Breast epithelium (tissue), 4 donors: ENCODE data around the gene GPAT3. TPM values are rescaled to one million over a fixed set of nuclear protein-coding genes. Genes with fewer than 3 reads are reported as not detected.
"Not testable (repeated sequence)": the region's sequence is repeated elsewhere in the genome, so short reads cannot be mapped to it uniquely, and the experiment has no call there.

ENCODE experiments used
- DNase-seq, 2 donors: peaks; one replicate each; pipeline ENCODE4 v3.0.0-alpha.2; 2019; ENCODE audit warnings: low spot score in 2 of 2
- H3K27ac ChIP-seq, 2 donors: fragments of 200-600 bp; sonication (generic) in 1 of 2; one replicate each; pipeline ENCODE4 v1.5.1; 2016 to 2019; ENCODE audit warnings: mild to moderate bottlenecking in 1 of 2
- H3K27me3 ChIP-seq, 2 donors: fragments of 200-600 bp; sonication (generic) in 1 of 2; one replicate each; pipeline versions ENCODE4 v1.5.1 to v1.6.0; 2017 to 2019; ENCODE audit warnings: control low read depth in 1 of 2, mild to moderate bottlenecking in 1 of 2
- H3K36me3 ChIP-seq: fragments of 200-600 bp; one replicate; pipeline ENCODE4 v1.5.1; 2019
- H3K4me1 ChIP-seq, 2 donors: fragments of 200-600 bp; sonication (generic); one replicate each; pipeline ENCODE4 v1.5.1; 2016 to 2019; ENCODE audit warnings: control low read depth in 1 of 2
- H3K4me3 ChIP-seq, 3 donors: fragments of 200-600 bp; sonication (generic); 1 replicate in 2 of 3; 2 replicates in 1 of 3; pipeline ENCODE4 v1.5.1; 2016 to 2019; ENCODE audit warnings: mild to moderate bottlenecking in 3 of 3, moderate library complexity in 2 of 3
- H3K9me3 ChIP-seq, 2 donors: fragments of 200-600 bp; sonication (generic) in 1 of 2; one replicate each; pipeline ENCODE4 v1.5.1; 2016 to 2019; ENCODE audit warnings: control low read depth in 1 of 2
- POLR2A ChIP-seq: fragments of 450-650 bp; IDR thresholded peaks from one replicate; pipeline ENCODE4 v1.6.1; 2016; ENCODE audit warnings: antibody characterized with exemption, mild to moderate bottlenecking, moderate library complexity
- POLR2AphosphoS5 ChIP-seq, 3 donors: sonication (generic); formaldehyde crosslinking; IDR thresholded peaks; one replicate each; pipeline ENCODE4 v1.6.1; 2017; ENCODE audit warnings: antibody characterized with exemption in 3 of 3
- intact Hi-C: fragments of 100-400 bp; cut with DNase I; formaldehyde crosslinking; loops from one replicate; pipeline ENCODE4 v1.15.1; 2023; ENCODE audit warnings: low total_unique reads
- total RNA-seq, 3 donors: library from RNA; depleted of rRNA; stranded (reverse); fragments of >200 nt; gene quantifications; one replicate each; pipeline ENCODE4 v1.1.0, GENCODE V29; 2016
- TF ChIP-seq, protein P1 (sequence below), 3 donors: fragments of 450-650 bp; IDR thresholded peaks; one replicate each; pipeline ENCODE4 v1.5.1; 2016 to 2017; ENCODE audit warnings: antibody characterized with exemption in 3 of 3, mild to moderate bottlenecking in 3 of 3, moderate library complexity in 3 of 3

GPAT3 gene
- total RNA-seq, 3 donors from 2014 or later: 5.1 to 7.6 (median 5.6) TPM

DNA sequence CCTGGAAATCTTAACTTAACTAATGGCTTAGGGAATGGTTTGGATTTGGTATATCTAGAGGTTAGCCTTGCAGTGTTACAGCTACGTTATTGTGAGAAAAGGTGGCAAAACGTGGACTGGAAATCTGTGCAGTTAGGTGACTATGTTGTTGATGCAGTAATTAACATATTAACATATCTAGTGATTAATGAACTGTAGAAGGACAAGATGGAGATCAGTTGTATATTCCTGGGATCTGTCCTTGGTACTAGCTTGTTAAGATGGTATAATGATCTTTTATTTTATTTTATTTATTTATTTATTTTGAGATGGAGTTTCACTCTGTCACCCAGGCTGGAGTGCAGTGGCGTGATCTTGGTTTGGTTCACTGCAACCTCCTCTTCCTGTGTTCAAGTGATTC, 36.9 kb downstream of the GPAT3 start:
- TF ChIP-seq POLR2AphosphoS5 (IDR thresholded peaks at IDR 0.05): no peak
- TF ChIP-seq POLR2A: no peak
- TF ChIP-seq, protein P1, sequence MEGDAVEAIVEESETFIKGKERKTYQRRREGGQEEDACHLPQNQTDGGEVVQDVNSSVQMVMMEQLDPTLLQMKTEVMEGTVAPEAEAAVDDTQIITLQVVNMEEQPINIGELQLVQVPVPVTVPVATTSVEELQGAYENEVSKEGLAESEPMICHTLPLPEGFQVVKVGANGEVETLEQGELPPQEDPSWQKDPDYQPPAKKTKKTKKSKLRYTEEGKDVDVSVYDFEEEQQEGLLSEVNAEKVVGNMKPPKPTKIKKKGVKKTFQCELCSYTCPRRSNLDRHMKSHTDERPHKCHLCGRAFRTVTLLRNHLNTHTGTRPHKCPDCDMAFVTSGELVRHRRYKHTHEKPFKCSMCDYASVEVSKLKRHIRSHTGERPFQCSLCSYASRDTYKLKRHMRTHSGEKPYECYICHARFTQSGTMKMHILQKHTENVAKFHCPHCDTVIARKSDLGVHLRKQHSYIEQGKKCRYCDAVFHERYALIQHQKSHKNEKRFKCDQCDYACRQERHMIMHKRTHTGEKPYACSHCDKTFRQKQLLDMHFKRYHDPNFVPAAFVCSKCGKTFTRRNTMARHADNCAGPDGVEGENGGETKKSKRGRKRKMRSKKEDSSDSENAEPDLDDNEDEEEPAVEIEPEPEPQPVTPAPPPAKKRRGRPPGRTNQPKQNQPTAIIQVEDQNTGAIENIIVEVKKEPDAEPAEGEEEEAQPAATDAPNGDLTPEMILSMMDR (IDR thresholded peaks at IDR 0.05): no peak
- no peak for DNase-seq
- no peak overlapping the region for H3K4me3 ChIP-seq
- H3K36me3 ChIP-seq: no peaks in the 10 kb centered on the region
- intact Hi-C loops: no loop called here
- H3K27me3 ChIP-seq: no peaks in the 10 kb centered on the region
- no peaks in the 10 kb centered on the region for H3K9me3 ChIP-seq
- H3K4me1 ChIP-seq: no peaks in the 10 kb centered on the region
- H3K27ac ChIP-seq: no peak overlapping the region

DNA sequence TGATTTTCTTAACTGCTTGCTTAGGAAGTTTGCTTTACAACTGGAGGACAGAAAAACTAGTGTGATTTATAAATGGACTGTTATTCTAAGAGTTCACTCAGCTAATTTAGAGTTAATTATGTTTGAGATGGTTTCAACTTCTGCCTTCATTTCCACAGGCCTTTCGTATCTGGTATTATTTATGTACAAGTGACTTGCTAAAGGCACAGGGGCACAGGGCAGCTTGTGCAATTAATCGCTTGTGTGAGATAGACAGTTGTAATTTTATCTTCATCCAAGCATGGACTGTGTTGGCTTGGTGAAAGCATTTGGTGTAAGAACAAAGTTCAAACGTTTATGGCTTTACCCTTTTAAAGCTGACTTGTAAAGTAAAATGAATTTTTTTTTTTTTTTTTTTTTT, 38.3 kb downstream of the GPAT3 start:
- TF ChIP-seq POLR2A (no peak), POLR2AphosphoS5 (IDR thresholded peaks at IDR 0.05) (no peak)
- TF ChIP-seq, protein P1 (IDR thresholded peaks at IDR 0.05): no peak
- DNase-seq: no peak
- Histone ChIP-seq H3K27me3 (no peaks in the 10 kb centered on the region), H3K9me3 (no peaks in the 10 kb centered on the region), H3K36me3 (no peaks in the 10 kb centered on the region), H3K4me3 (no peak overlapping the region), H3K4me1 (no peaks in the 10 kb centered on the region), H3K27ac (no peak overlapping the region)
- intact Hi-C loops: no loop called here

DNA sequence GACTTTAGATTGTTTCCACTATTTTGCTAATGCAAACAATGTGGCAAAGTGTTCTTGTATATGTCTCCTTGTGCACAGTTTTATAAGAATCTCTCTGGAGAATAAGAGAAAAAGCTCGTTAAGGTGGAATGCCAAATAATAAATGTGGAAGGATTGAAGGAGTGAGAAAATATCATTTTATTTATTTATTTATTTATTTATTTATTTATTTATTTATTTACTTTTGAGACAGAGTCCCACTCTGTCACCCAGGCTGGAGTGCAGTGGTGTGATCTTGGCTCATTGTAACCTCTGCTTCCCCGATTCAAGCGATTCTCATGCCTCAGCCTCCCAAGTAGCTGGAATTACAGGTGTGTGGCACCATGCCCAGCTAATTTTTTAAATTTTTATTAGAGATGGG, 40.3 kb downstream of the GPAT3 start:
- H3K27ac ChIP-seq, H3K36me3 ChIP-seq, DNase-seq, H3K9me3 ChIP-seq, H3K4me3 ChIP-seq, intact Hi-C loops, H3K27me3 ChIP-seq, H3K4me1 ChIP-seq: not testable (repeated sequence)

DNA sequence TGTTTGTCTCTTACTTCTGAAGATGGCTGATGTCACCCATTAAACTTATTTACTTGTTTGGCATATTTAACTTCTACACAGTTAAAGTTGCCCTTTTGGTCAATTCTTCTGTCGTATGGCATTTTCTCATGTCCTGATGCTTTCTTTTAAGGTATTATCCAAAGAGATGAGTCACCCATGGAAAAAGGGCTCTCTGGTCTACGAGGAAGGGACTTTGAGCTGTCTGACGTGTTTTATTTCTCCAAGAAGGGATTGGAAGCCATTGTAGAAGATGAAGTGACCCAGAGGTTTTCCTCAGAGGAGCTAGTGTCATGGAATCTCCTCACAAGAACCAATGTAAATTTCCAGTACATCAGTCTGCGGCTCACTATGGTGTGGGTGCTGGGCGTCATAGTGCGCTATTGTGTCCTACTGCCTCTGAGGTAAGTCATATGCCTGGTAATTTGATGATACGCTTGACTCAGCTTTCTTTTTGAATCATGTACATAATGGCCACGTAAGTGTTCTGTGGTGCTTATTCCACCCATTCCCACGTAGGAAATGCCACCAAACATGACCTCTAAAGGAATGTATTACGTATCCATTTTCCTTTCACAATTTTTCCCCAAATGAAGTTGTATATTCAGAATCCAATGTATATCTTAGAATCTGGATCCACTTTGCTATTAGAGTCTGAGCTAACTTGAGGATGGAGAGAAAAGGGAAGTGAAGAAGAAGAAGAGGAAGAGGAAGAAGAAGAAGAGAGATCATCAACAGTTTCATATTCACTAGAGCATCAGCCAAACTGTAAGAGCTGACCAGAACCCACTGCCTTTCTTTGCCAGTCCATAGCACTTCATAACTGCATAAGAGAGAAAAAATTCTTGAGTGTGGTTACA, 45.7 kb downstream of the GPAT3 start:
- no peaks in the 10 kb centered on the region for H3K36me3 ChIP-seq
- no peak for TF ChIP-seq POLR2A
- TF ChIP-seq, protein P1 (IDR thresholded peaks at IDR 0.05): no peak
- no peak for TF ChIP-seq POLR2AphosphoS5 (IDR thresholded peaks at IDR 0.05)
- H3K27me3 ChIP-seq: no peaks in the 10 kb centered on the region
- intact Hi-C loops: no loop called here
- no peak overlapping the region for H3K4me3 ChIP-seq
- no peak overlapping the region for H3K27ac ChIP-seq
- no peaks in the 10 kb centered on the region for H3K9me3 ChIP-seq
- H3K4me1 ChIP-seq: no peaks in the 10 kb centered on the region
- DNase-seq: no peak

DNA sequence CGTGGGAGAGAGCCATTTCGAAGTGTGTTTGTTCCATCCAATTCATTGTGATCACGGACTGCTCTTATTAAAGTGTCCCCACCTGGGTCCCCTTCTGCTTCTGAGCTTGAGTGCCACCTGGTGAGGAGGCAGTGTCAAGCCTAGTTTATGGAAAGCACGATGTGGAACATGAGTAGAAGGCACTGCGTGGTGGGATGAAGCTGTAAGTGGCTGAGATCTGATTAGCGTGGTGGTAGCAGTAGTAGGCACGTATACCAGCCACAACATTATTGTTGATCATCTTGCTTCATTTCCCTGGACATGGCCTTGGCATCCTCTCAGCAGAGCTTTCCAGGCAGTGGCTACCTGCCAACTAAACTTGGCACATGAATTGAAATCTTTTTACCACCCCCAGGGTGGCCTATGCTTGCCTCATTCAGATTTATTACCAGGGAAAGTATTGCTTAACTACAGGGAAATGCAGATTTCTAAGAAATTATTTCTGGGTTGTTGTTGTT, 46.4 kb downstream of the GPAT3 start:
- Histone ChIP-seq H3K27me3 (no peaks in the 10 kb centered on the region), H3K4me1 (no peaks in the 10 kb centered on the region), H3K27ac (no peak overlapping the region), H3K4me3 (no peak overlapping the region), H3K9me3 (no peaks in the 10 kb centered on the region), H3K36me3 (no peaks in the 10 kb centered on the region)
- intact Hi-C loops: no loop called here
- TF ChIP-seq POLR2AphosphoS5 (IDR thresholded peaks at IDR 0.05) (no peak), POLR2A (no peak)
- TF ChIP-seq, protein P1 (IDR thresholded peaks at IDR 0.05): no peak
- DNase-seq: peak; percentile 19 to 54
